Right renal cortex interstitium (tissue), 3 donors: Measurements from ENCODE around the gene PREX1. TPM values are rescaled to one million over a fixed set of nuclear protein-coding genes. Genes with fewer than 3 reads are reported as not detected.

Experiments
- DNase-seq, 3 donors: peaks; one replicate each; pipeline ENCODE4 v3.0.0-alpha.2; 2013; ENCODE audit warnings: low read depth in 3 of 3, low spot score in 2 of 3
- polyA plus RNA-seq, 3 donors: library from polyadenylated mRNA; unstranded; fragments of 120-200 nt; gene quantifications; one replicate each; pipeline ENCODE4 v1.2.1, GENCODE V29; 2013; ENCODE audit not compliant: insufficient read length in 3 of 3

The PREX1 gene
- polyA plus RNA-seq, 3 donors, result 12.8 to 15.3 (median 13.9) TPM

DNA sequence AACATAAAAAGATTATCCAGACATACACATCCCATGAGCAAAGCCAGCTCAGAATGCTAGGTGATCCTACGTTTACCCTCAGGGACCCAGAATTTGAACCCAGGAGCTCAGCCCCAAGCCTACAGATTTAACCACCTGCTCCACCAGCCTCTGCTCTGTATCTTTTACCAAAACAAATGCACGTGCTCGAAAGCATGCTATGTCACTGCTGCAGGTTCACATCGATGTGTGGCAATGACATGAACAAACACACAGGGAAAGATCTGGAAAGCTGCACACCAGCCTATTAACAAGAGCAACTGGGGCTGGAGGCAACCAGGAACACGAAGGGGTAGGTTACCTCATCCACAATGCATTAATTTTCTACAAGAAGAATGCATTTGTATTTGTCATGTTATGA is 32.1 kb downstream of the PREX1 start:
- DNase-seq, result no peak

DNA sequence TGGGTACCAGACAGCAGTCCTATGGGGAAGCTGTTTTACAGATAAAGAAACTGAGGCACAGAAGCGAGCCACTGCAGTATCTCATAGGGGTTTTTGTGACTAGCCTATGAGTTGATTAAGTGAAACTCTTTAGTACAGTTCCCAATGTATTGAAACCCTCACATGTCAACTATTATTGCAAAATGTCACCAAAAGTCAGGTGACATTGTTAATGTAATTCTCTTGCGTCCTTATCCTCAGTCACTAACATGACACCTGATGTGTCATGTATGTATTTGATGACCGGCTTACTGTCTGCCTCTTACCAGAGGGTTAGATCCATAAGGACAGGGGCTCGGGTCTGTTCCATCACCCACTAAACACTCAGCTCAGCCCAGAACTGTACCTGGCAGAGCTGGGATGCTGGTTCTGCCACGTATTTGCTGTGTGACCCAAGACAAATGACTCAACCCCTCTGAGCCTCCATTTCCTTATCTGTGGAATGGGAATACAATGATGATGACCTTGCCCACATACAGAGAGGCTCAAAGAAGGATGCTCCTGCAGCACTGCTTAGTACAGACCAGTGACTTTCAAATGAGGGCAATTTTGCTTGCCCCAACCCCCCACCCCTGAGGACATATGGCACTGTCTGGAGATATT is 32.9 kb downstream of the PREX1 start:
- no peak for DNase-seq

DNA sequence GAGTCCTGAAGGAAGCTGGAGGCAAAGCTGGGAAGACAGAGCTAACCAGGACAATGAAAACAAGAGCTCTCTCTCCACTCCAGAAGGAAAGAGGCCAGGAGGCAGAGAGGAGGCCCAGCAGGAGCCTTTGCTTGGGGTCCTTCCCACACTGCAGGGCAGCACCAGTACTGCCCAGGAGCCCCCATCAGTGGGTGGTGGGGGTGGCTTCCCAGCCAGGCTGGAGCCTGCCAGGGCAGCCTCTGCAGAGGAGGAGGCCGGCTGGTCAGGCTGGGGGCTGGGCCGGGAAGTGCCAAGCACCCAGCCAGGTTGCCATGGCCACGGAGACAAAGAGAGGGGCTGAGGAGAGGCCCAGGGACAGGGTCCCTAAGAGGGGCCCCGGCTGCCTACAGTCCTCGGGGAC is 33.4 kb downstream of the PREX1 start:
- no peak for DNase-seq

DNA sequence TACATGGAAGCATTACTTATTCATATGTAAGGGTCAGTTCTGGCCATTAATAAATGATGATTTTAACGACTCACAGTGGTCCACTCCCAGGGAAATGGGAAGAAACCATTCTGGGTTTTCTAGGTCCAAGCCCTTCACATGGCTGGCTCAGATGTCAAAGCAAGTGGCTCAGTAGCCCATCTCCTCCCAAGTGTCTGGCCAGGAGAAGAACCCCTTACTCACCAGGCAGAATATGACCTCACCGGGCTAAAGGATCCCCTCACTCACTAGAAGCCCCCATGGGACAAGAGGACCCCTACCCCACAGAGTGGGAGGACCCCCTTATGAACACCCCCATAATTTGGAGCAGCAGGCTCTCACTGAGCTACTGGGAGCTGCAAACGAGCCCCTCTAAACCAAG is 34.0 kb downstream of the PREX1 start:
- no peak for DNase-seq

DNA sequence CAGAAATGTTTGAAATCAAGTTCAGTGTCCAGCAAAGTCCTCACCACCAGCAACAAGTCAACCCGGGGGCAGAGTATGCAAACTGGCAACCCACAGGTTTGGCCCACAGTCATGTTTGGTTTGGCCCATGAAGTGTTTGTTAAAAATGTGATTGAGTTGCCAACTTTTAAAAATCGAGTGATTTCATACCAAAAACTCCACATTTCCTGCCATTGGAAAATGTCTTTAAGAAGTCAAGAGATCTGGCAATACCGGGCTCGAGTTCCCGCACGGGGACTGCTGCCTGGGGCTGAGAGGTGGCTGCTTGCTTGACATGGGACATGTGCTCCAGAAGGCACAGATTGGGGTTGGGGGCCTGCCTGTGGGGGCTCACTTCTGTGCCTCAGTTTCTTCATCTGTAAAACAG is 36.1 kb downstream of the PREX1 start:
- DNase-seq, result no peak

DNA sequence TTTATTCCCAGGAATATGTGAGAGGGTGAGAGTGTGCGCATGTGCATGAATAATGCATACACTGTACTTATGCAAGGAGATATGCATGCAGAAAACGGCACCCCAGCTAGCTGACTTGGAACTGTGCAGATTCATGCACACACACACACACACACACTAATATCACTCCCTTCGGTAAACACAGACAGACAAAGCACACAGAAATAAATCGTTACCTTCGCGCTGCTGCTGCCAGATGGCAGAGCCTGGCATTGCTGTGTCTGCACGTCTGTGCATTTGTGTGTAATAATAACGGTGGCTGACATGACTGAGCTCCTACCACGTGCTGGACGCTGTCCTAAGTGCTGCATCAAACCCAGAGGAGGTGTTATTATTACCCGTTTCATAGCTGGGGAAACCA is 36.8 kb downstream of the PREX1 start:
- DNase-seq, result no peak

DNA sequence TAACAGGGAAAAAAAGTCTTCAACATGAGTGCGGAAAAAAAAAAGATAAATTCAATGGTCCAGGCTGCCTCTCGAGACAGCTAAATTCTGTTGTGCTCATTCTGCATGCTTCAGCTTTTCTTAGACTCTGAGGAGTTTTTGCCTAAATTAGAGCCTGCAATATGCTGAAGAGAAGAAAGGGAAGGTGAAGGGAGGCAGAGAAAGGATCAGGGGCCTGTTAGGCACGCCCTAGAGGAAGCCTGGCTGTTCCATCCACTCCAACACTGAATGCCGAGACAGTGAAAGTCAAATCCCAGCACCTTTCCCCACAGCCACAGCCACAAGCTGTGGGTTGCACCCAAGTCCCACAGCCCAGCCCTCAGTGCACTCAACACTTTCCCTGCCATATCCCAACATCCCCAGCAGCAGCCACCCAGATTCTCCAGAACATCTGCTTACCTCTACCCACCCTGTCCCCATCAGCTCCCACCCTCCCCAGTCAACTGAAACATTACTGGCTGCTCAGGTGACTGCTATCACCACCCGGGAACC is 37.3 kb downstream of the PREX1 start:
- no peak for DNase-seq

DNA sequence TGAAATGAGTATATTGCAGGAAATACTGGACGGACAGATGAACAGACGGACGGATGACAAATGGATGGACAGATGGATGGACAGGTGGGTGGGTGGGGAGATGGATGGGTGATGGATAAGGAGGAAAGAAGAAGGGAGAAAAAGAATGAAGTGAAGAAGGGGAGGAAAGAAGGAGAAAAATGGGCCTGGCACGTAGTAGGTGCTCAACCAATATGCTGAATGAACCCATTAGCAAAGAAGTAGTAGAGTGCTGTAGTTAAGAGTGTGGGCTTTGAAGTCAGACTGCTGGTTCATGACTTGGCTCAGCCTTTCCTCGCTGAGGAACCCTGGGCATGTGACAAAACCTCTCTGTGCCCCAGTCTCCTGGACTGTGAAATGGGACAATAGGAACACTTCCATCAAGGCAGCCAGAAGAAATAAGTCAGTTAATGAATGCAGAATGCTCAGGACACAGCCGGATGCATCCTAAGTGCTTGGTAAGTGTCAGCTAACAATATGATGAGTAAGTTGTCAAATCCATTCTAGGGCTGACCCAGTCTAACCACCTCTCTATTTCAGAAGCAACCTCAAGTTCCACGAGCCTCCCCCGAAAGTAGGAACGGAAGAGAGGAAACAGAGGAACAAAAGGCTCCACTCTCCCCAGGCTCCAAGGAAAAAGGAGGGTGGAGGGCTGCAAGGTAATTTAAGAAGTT is 37.9 kb downstream of the PREX1 start:
- no peak for DNase-seq

DNA sequence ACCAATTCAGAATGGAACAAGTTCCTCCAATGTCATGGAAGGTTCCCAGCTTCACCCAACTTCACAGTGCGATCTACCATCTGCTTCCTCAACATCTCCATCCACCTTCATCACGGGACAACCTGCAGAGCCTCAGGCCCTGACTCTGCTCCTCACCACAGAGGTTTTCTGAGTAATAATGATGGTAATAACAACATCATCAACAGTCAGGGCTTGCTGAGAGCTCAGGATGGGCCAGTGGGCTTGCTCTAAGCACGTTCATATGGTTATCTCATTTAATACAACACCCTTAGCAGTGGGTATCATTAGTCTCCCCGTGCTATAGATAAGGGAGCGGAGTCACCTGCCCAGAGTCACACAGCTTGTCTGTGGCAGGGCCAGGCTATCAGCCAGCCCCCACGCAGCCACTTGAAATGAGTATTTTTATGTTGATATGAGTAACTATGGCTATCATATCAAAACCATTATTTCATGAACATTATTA is 38.6 kb downstream of the PREX1 start:
- DNase-seq, result no peak

DNA sequence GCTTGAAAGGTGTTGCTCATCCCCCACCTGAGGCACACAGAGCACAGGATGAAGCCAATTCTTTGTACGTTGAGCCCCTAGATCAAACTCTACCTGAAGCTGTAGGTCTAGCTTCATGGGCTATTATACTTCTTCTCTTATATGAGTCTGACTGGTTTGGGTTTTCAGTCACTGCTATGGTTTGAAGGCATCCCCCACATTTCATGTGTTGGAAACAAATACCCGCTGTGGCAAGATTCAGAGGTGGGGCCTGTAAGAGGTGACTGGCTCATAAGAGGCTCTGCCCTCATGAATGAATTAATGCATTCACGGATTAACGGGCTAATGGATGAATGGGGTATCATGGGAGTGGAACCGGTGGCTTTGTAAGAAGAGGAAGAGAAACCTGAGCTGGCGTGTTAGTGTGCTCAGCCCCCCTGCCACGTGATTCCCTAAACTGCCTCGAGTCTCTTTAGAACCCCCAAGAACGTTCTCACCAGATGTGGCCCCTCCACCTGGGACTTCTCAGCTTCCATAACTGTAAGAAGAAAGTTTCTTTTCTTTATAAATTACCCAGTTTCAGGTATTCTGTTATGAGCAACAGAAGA is 39.2 kb downstream of the PREX1 start:
- DNase-seq, result no peak

DNA sequence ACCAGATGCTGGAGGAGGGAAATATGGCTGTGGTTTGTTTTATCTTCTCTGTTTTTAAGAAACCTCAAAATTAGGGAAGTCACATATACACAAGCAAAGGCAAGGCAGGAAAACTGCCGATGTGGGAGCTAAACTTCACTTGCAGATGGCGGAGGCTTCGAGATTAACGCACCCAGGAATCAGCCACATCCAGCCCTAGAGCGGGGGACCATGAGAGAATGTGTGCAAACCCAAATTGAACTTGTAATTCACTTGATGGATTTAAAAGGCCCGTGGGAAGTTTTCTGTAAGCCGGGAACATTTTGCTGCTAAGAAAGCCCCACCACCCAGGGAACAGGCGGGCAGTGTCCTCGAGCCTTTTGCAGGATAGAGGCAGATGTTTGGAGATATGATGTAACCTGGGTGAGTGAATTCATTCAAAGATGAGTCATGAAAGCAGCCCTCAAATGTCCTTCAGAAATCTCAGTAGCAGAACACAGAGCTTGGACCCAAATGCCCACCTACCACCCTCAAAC is 39.9 kb downstream of the PREX1 start:
- DNase-seq, result no peak

DNA sequence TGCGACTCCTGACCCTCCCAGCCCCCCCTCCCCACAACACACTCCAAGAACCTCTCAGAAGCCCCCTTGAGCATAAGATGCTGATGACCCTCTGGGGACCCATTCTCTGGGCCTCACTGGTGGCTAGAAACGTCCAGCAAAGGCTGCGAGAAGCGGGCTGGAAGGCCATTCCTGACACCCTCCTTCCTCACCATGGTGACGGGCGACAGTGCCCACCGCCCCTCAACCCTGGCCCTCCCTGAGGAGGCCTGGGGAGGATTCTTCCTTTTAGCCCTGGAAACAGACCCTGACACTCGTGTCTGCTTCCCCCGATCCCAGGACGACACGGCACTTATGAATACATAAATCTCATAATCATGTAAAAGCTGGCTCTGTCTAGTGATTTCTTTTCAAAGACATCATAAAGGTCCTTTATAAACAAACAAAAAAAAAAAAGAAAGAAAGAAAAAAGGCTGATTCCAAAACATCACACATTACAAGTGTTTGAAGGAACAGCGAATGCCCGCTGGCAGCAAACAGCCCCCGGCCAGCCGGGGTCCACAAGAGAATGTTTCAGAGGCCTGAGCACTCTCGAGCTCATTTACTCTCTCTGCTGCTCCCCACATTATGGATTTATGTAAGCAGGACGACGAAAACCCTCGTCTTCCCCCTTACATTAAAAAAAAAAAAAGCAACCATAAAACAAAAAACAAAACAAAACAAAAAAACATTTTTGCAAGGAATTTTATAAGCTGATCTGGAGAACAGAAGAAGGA is 40.7 kb downstream of the PREX1 start:
- DNase-seq, result no peak

DNA sequence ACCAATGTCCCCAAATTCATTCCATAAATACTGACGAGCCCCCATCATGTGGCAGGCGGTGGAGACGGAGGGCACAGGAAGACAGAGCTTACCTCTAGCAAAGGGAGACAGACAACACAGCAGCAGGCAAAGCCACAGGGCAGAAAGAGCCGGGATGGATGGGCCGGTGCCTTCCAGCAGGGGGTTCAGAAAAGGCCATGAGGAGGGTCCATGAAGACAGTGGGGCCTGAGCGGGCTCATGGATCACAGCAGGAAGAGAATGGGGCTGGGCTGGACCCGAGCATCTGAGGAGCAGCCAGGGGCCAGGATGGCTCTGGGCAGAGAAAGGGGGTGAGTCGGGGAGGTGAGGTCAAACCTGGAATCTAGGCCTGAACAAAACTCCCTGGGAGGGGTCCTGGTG is 42.0 kb downstream of the PREX1 start:
- DNase-seq, result no peak

DNA sequence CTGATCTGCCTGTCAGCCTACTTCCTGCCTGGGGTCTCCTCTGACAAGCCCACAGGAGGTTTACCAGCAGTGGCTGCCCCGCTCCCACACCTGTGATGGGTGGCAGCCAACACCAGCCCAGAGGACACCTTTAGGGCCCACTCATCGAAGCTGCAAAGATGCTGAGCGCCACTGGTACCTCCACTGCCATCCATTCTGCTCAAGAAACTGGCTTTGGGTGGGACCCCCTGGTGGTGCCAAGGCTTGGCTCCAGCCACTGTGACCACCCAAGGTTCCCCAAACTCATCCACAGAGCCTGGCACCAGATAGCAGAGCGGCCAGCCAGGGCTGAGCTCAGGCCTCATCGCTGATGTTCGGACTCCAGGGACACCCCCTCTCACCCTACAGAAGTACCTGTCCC is 42.5 kb downstream of the PREX1 start:
- DNase-seq, result no peak

DNA sequence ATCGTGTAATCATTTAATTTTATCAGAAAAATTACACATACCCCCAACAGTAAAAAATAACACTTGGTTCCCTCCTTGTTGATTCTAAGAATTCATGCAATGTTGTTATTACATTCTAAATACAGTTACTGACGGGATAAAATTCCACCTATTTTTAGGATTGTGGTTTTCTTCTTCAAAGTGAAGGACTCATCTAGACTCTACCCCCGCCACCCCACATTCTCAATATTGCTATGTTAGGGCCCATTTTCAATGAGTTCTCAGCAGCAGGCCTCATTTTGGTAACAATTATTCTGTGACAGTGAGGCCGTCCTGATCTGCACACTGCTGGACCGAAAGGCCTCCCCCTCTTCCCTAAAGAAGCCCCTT is 43.5 kb downstream of the PREX1 start:
- no peak for DNase-seq

DNA sequence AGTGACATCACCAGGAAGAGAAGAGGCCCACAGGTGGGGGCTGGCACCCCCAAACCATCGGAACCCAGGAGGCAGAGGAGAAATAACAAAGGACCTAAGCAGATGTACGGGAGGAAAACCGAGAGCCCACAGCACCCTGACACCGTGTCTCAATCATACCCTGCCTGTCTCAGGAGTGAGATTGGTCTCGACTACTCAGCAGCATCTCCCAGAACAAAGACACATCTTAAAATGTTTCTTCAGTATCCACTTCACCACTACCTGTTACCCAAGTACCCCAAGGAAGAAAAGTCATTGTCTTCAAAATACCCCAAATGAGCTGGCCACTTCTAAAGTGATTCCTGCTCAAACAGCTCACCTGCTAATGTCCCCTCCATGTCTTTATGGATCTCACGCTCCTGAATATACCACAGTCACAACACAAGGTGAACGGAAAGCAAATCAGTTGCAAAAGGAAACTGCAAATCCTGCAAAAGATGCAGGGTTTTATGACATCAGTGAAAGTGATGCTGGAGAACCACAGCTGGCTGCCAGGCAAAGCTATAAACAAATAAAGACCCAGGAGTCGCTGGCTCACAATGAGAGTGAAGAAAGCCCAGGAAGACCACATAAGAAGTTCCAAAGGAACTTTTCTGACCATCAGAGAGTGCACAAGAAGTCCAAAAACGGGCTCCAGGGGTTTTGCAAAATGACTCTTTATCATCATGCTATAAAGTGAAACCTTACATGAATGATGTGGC is 44.1 kb downstream of the PREX1 start:
- DNase-seq, result no peak

DNA sequence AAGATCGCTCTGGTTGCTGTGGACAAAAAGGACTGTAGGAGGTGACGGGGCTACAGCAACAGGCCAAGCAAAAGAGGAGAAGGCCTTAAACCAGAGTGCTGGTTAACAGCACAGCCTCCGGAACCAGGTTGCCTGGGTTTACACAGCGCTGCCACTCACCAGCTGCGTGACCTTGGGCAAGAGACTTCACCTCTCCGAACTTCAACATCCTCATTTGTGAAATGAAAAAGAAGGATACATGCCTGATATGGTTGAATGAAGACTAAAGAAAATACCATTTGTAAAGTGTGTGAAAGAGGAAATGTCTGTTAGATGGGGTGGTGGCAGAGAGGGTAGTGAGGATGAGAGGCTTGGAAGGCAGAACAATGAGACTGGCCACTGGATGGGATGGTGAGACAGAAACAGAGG is 44.9 kb downstream of the PREX1 start:
- DNase-seq, result no peak

DNA sequence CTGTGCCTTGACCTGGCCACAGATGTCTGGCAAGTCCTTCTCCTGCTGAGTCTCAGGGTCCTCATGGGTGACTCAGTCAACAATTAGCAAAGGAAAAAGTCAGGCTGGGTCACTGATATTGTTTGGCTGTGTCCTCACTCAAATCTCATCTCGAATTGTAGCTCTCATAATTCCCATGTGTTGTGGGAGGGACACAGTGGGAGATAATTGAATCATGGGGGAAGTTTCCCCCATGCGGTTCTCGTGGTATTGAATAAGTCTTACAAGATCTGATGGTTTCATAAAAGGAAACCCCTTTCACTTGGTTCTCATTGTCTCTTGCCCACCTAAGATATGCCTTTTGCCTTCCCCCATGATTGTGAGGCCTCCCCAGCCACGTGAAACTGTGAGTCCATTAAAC is 45.7 kb downstream of the PREX1 start:
- no peak for DNase-seq

DNA sequence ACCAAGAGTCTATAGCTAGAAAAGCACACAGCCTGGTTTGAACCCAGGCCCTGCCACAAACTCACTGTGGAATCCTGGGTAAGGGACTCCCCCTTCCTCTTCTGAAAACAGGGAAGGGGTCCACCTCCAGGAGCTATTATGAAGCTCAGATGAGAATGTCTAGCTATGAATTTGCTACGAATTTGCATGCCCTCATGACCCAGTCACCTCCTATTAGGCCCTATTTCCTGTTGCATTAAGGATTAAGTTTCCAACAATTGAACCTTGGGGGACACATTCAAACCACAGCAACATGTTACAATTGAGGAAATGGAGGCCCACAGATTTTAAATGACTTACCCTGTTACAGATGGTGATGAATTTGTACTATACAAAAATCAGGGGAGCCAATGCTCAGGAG is 46.2 kb downstream of the PREX1 start:
- DNase-seq, result no peak

DNA sequence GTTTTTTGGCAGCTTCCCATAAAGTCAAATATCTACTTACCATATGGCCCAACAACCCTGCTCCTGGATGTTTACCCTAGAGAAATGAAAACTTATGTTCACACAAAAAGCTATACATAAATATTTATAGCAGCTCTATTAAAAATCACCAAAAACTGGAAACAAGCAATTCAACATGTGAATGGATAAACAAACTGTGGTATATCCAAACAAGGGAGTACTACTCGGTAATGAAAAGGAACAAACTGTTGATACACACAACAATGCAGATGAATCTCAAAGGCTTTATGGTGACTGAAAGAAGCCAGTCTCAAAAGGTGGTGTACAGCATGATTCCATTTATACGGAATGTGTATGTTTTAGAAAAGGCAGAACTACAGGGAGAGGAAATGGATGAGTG is 48.4 kb downstream of the PREX1 start:
- DNase-seq, result no peak
